ENCODE data around the gene PPP5C. TPM values are rescaled to one million over a fixed set of nuclear protein-coding genes. Genes with fewer than 3 reads are reported as not detected.

Gene PPP5C
- total and polyA plus RNA-seq, 9 of the 15 experiments (the other 6 are each of a cell fraction or from before 2014, with no cell fraction given) = 1.9 to 166 (median 108) TPM

- TF ChIP-seq BRD4 (IDR thresholded peaks at IDR 0.05) = peak; percentile 76; the same call in 1 of the 2 replicates
- TF ChIP-seq FOS (IDR thresholded peaks at IDR 0.05; ENCODE audit: extremely low read depth, insufficient read length) = no peak
- no peak for TF ChIP-seq THRAP3 (IDR thresholded peaks at IDR 0.05; ENCODE audit: borderline replicate concordance)
- no peak for TF ChIP-seq MITF (IDR thresholded peaks at IDR 0.05)
- peak; percentile 79; the same call in 1 of the 2 replicates for TF ChIP-seq KAT7 (CRISPR knock-in tag; IDR thresholded peaks at IDR 0.05; ENCODE audit: borderline replicate concordance)
- peak; percentile 37; the same call in 1 of the 2 replicates for TF ChIP-seq ZNF395 (CRISPR knock-in tag; IDR thresholded peaks at IDR 0.05)
- TF ChIP-seq FOXP1 (CRISPR knock-in tag; IDR thresholded peaks at IDR 0.05) = no peak; the same call in 1 of the 2 replicates
- peak; percentile 52 for TF ChIP-seq E2F8 (IDR thresholded peaks at IDR 0.05; ENCODE audit: low read depth, partially characterized antibody)
- no peak for TF ChIP-seq RBBP5 (IDR thresholded peaks at IDR 0.05; ENCODE audit: borderline replicate concordance, insufficient read depth, low read length, poor library complexity, severe bottlenecking)
- 0 out of 2 replicates have a peak, but pooled peaks have one; percentile 9 for TF ChIP-seq TEAD4 (IDR thresholded peaks at IDR 0.05; ENCODE audit: low read length)
- TF ChIP-seq TEAD4 (CRISPR knock-in tag; IDR thresholded peaks at IDR 0.05; ENCODE audit: borderline replicate concordance) = no peak
- TF ChIP-seq ZSCAN32 (CRISPR knock-in tag; IDR thresholded peaks at IDR 0.05) = no peak
- no peak for TF ChIP-seq ZNF780A (CRISPR knock-in tag; IDR thresholded peaks at IDR 0.05)
- no peak for TF ChIP-seq BCL6 (CRISPR knock-in tag; IDR thresholded peaks at IDR 0.05)
- peak; percentile 63; the same call in 1 of the 2 replicates for TF ChIP-seq PHF21A (IDR thresholded peaks at IDR 0.05; ENCODE audit: borderline replicate concordance, low read depth)
- peak in 1 of 2 experiments; percentile 59 for TF ChIP-seq E2F6 (IDR thresholded peaks at IDR 0.05; ENCODE audit: borderline replicate concordance in 1 of 2, extremely low read depth in 1 of 2, insufficient read depth in 1 of 2, insufficient read length in 1 of 2, low read depth in 1 of 2, low read length in 1 of 2, poor library complexity in 1 of 2, severe bottlenecking in 1 of 2)
- TF ChIP-seq MAX (CRISPR knock-in tag; IDR thresholded peaks at IDR 0.05) = peak; percentile 72
- no peak; the same call in 1 of the 2 replicates for TF ChIP-seq ZZZ3 (IDR thresholded peaks at IDR 0.05)
- TF ChIP-seq TAF7 (tag; IDR thresholded peaks at IDR 0.05) = peak; percentile 26; the same call in 1 of the 2 replicates
- peak; percentile 83 for TF ChIP-seq ZBTB7A (IDR thresholded peaks at IDR 0.05; ENCODE audit: borderline replicate concordance, control insufficient read depth, low read depth, low read length)
Observed at GRCh38 chr19:46346821-46347571, at the start of gene PPP5C (continued).
